K562 (cell line): ENCODE results near the gene CSNK1D. TPM values are rescaled to one million over a fixed set of nuclear protein-coding genes. Genes with fewer than 3 reads are reported as not detected.

Source experiments
- HDAC6 ChIP-seq: IDR thresholded peaks from 2 replicates; pipeline ENCODE4 v1.6.1; 2012; ENCODE audit warnings: low read depth, mild to moderate bottlenecking, control low read depth, inconsistent platforms, low read length, moderate library complexity
- JUND ChIP-seq, 2 experiments: IDR thresholded peaks; 2 replicates in 1 of 2; 3 replicates in 1 of 2; pipeline ENCODE4 v1.6.1; 2011; ENCODE audit warnings: borderline replicate concordance in 2 of 2, low read depth in 2 of 2, low read length in 2 of 2, improper control_type of control experiment in 1 of 2, missing biosample characterization in 1 of 2, missing genetic modification characterization in 1 of 2, missing genetic modification reagents in 1 of 2
- MAFK ChIP-seq: IDR thresholded peaks from 2 replicates; pipeline ENCODE4 v1.6.1; 2011; ENCODE audit warnings: low read length, improper control_type of control experiment
- MAX ChIP-seq: sonication (generic); formaldehyde crosslinking; IDR thresholded peaks from 2 replicates; pipeline ENCODE4 v1.9.0; 2022; ENCODE audit warnings: mild to moderate bottlenecking, missing genetic modification reagents
- MAZ ChIP-seq, 2 experiments: fragments of 450-650 bp in 1 of 2; sonication (generic) in 1 of 2; formaldehyde crosslinking; IDR thresholded peaks in 1 of 2; conservative IDR thresholded peaks in 1 of 2; 2 replicates each; pipeline versions ENCODE4 v1.4.0 to v1.5.0; 2020; ENCODE audit warnings: mild to moderate bottlenecking in 1 of 2, missing genetic modification reagents in 1 of 2
- MECOM ChIP-seq: fragments of 250-450 bp; sonication (Bioruptor Pico); IDR thresholded peaks from 2 replicates; pipeline ENCODE4 v1.8.0; 2022; ENCODE audit warnings: inconsistent platforms
- NR2C2 ChIP-seq, 2 experiments: fragments of 200-800 bp in 1 of 2; sonication (Bioruptor generic) in 1 of 2; sonication (generic) in 1 of 2; formaldehyde crosslinking in 1 of 2; IDR thresholded peaks; 2 replicates each; pipeline versions ENCODE4 v1.6.1 to v1.8.0; 2016 to 2022; ENCODE audit warnings: mild to moderate bottlenecking in 1 of 2, missing compliant biosample characterization in 1 of 2, missing genetic modification characterization in 1 of 2, missing genetic modification reagents in 1 of 2
- PHB2 ChIP-seq: fragments of 450-650 bp; IDR thresholded peaks from 2 replicates; pipeline ENCODE4 v1.6.1; 2017; ENCODE audit warnings: low read depth
- PHF8 ChIP-seq: fragments of 200-600 bp; sonication (generic); IDR thresholded peaks from 2 replicates; pipeline ENCODE4 v1.6.1; 2012; ENCODE audit warnings: mixed run types, mild to moderate bottlenecking, inconsistent platforms, low read length, moderate library complexity, borderline replicate concordance
- RBM14 ChIP-seq: fragments of 200-400 bp; formaldehyde crosslinking; IDR thresholded peaks from 2 replicates; pipeline ENCODE4 v1.6.1; 2018; ENCODE audit warnings: low read depth, mild to moderate bottlenecking, low read length, moderate library complexity, borderline replicate concordance; ENCODE audit not compliant: insufficient read depth
- TAF7 ChIP-seq: fragments of 450-650 bp; IDR thresholded peaks from 2 replicates; pipeline ENCODE4 v1.6.1; 2016; ENCODE audit warnings: missing genetic modification characterization, missing compliant biosample characterization
- TCF7 ChIP-seq: sonication (generic); IDR thresholded peaks from 2 replicates; pipeline ENCODE4 v1.6.1; 2016; ENCODE audit warnings: antibody characterized with exemption, borderline replicate concordance
- TEAD4 ChIP-seq, 2 experiments: sonication (generic) in 1 of 2; formaldehyde crosslinking in 1 of 2; IDR thresholded peaks; 2 replicates each; pipeline versions ENCODE4 v1.6.1 to v1.8.0; 2012 to 2022; ENCODE audit warnings: borderline replicate concordance in 1 of 2, inconsistent platforms in 1 of 2, low read length in 1 of 2, mild to moderate bottlenecking in 1 of 2, missing genetic modification reagents in 1 of 2
- U2AF2 ChIP-seq: fragments of 200-400 bp; formaldehyde crosslinking; optimal IDR thresholded peaks from 2 replicates; pipeline ENCODE3; 2017; ENCODE audit warnings: low read depth, mild to moderate bottlenecking, low read length
- ZFX ChIP-seq: sonication (generic); formaldehyde crosslinking; IDR thresholded peaks from 2 replicates; pipeline ENCODE4 v1.8.0; 2022; ENCODE audit warnings: mild to moderate bottlenecking, missing genetic modification reagents, moderate library complexity
- ZNF263 ChIP-seq: sonication (generic); formaldehyde crosslinking; IDR thresholded peaks from 2 replicates; pipeline ENCODE4 v1.8.0; 2022; ENCODE audit warnings: mild to moderate bottlenecking, missing genetic modification reagents, borderline replicate concordance
- ZNF324 ChIP-seq: fragments of 250-450 bp; sonication (Bioruptor Pico); IDR thresholded peaks from 2 replicates; pipeline ENCODE4 v1.4.0; 2020; ENCODE audit warnings: mild to moderate bottlenecking
- ZNF347 ChIP-seq: fragments of 450-650 bp; formaldehyde crosslinking; IDR thresholded peaks from 2 replicates; pipeline ENCODE4 v1.4.0; 2020; ENCODE audit warnings: low read depth, mild to moderate bottlenecking, moderate library complexity
- ZNF436 ChIP-seq: fragments of 250-450, 450-650 bp; sonication (Bioruptor Pico); formaldehyde crosslinking; IDR thresholded peaks from 2 replicates; pipeline ENCODE4 v1.7.0; 2020; ENCODE audit warnings: mild to moderate bottlenecking
- polyA plus RNA-seq, 8 experiments: library from polyadenylated mRNA; depleted of rRNA in 4 of 8; stranded (reverse) in 5 of 8; unstranded in 3 of 8; fragments of >200 nt; fragmentation: Nextera tagmentation in 2 of 8; fragmentation: Illumina TruSeq in 1 of 8; extraction: Ambion mirVana in 2 of 8; extraction: Trizol in 1 of 8; gene quantifications; 2 replicates each; pipeline versions ENCODE4 v1.2.1 to v1.2.3, GENCODE V29; 2011 to 2014; ENCODE audit warnings: inconsistent platforms in 1 of 8, missing spikeins in 1 of 8
- total RNA-seq, 7 experiments: library from RNA; depleted of rRNA in 6 of 7; stranded (reverse); fragments of >200 nt in 6 of 7; fragmentation: Illumina TruSeq in 2 of 7; extraction: Trizol in 2 of 7; gene quantifications; 2 replicates each; pipeline versions ENCODE4 v1.2.1 to v1.2.3, GENCODE V29; 2011 to 2021; ENCODE audit warnings: low replicate concordance in 1 of 7
- TF ChIP-seq, protein P1 (sequence below): fragments of 150-350 bp; IDR thresholded peaks from 2 replicates; pipeline ENCODE4 v1.6.1; 2014; ENCODE audit warnings: low read depth, mild to moderate bottlenecking, low read length, borderline replicate concordance
- TF ChIP-seq, protein P2 (sequence below): IDR thresholded peaks from 2 replicates; pipeline ENCODE4 v1.6.1; 2016; ENCODE audit warnings: missing genetic modification characterization, missing compliant biosample characterization
- TF ChIP-seq, protein P3 (sequence below): fragments of 450-650 bp; IDR thresholded peaks from 2 replicates; pipeline ENCODE4 v1.6.1; 2016

Gene CSNK1D
- total and polyA plus RNA-seq, 9 of the 15 experiments (the other 6 are each of a cell fraction or from before 2014, with no cell fraction given) = 6.5 to 133 (median 41.3) TPM

- TF ChIP-seq MAX (CRISPR knock-in tag) = 0 out of 2 replicates have a peak, but pooled peaks have one; percentile 23
- no peak for TF ChIP-seq MECOM (CRISPR knock-in tag)
- TF ChIP-seq HDAC6 = no peak
- TF ChIP-seq ZNF263 = no peak
- peak in 1 of 2 experiments; percentile 57; a peak in 1 of 4 replicates for TF ChIP-seq MAZ (CRISPR knock-in tag; conservative IDR thresholded peaks at IDR 0.05 in 1 of 2, IDR thresholded peaks at IDR 0.05 in 1 of 2)
- TF ChIP-seq TCF7 = no peak
- TF ChIP-seq, protein P1, sequence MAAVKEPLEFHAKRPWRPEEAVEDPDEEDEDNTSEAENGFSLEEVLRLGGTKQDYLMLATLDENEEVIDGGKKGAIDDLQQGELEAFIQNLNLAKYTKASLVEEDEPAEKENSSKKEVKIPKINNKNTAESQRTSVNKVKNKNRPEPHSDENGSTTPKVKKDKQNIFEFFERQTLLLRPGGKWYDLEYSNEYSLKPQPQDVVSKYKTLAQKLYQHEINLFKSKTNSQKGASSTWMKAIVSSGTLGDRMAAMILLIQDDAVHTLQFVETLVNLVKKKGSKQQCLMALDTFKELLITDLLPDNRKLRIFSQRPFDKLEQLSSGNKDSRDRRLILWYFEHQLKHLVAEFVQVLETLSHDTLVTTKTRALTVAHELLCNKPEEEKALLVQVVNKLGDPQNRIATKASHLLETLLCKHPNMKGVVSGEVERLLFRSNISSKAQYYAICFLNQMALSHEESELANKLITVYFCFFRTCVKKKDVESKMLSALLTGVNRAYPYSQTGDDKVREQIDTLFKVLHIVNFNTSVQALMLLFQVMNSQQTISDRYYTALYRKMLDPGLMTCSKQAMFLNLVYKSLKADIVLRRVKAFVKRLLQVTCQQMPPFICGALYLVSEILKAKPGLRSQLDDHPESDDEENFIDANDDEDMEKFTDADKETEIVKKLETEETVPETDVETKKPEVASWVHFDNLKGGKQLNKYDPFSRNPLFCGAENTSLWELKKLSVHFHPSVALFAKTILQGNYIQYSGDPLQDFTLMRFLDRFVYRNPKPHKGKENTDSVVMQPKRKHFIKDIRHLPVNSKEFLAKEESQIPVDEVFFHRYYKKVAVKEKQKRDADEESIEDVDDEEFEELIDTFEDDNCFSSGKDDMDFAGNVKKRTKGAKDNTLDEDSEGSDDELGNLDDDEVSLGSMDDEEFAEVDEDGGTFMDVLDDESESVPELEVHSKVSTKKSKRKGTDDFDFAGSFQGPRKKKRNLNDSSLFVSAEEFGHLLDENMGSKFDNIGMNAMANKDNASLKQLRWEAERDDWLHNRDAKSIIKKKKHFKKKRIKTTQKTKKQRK = no peak
- TF ChIP-seq ZNF347 = no peak
- TF ChIP-seq RBM14 = 0 out of 2 replicates have a peak, but pooled peaks have one; percentile 49
- TF ChIP-seq PHF8 = no peak
- no peak for TF ChIP-seq ZNF324 (CRISPR knock-in tag)
- no peak for TF ChIP-seq U2AF2
- TF ChIP-seq ZNF436 = no peak
- TF ChIP-seq, protein P2, sequence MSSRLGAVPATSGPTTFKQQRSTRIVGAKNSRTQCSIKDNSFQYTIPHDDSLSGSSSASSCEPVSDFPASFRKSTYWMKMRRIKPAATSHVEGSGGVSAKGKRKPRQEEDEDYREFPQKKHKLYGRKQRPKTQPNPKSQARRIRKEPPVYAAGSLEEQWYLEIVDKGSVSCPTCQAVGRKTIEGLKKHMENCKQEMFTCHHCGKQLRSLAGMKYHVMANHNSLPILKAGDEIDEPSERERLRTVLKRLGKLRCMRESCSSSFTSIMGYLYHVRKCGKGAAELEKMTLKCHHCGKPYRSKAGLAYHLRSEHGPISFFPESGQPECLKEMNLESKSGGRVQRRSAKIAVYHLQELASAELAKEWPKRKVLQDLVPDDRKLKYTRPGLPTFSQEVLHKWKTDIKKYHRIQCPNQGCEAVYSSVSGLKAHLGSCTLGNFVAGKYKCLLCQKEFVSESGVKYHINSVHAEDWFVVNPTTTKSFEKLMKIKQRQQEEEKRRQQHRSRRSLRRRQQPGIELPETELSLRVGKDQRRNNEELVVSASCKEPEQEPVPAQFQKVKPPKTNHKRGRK (tag) = no peak
- no peak for TF ChIP-seq TEAD4 (IDR thresholded peaks at IDR 0.05; ENCODE audit: low read length)
- TF ChIP-seq TEAD4 (CRISPR knock-in tag; IDR thresholded peaks at IDR 0.05; ENCODE audit: borderline replicate concordance) = no peak
- TF ChIP-seq ZFX (CRISPR knock-in tag) = peak; percentile 33
- no peak for TF ChIP-seq JUND (IDR thresholded peaks at IDR 0.05; ENCODE audit: borderline replicate concordance, low read depth, low read length)
- TF ChIP-seq JUND (tag; IDR thresholded peaks at IDR 0.05; ENCODE audit: borderline replicate concordance, low read depth, low read length) = no peak
- TF ChIP-seq PHB2 = no peak
- no peak for TF ChIP-seq TAF7 (tag)
- TF ChIP-seq NR2C2 (CRISPR knock-in tag; IDR thresholded peaks at IDR 0.05) = no peak
- peak; percentile 61; the same call in 1 of the 2 replicates for TF ChIP-seq NR2C2 (tag; IDR thresholded peaks at IDR 0.05)
- TF ChIP-seq, protein P3, sequence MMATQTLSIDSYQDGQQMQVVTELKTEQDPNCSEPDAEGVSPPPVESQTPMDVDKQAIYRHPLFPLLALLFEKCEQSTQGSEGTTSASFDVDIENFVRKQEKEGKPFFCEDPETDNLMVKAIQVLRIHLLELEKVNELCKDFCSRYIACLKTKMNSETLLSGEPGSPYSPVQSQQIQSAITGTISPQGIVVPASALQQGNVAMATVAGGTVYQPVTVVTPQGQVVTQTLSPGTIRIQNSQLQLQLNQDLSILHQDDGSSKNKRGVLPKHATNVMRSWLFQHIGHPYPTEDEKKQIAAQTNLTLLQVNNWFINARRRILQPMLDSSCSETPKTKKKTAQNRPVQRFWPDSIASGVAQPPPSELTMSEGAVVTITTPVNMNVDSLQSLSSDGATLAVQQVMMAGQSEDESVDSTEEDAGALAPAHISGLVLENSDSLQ = no peak
- no peak for TF ChIP-seq MAFK
Observed at GRCh38 chr17:82217120-82217529, 56.4 kb downstream of the CSNK1D start (continued).
